ENCODE data around the gene TSPAN15. TPM values are rescaled to one million over a fixed set of nuclear protein-coding genes. Genes with fewer than 3 reads are reported as not detected.

TSPAN15 gene
- total RNA-seq, 2 experiments from 2014 or later = 0.58 to 1.2 TPM

DNA sequence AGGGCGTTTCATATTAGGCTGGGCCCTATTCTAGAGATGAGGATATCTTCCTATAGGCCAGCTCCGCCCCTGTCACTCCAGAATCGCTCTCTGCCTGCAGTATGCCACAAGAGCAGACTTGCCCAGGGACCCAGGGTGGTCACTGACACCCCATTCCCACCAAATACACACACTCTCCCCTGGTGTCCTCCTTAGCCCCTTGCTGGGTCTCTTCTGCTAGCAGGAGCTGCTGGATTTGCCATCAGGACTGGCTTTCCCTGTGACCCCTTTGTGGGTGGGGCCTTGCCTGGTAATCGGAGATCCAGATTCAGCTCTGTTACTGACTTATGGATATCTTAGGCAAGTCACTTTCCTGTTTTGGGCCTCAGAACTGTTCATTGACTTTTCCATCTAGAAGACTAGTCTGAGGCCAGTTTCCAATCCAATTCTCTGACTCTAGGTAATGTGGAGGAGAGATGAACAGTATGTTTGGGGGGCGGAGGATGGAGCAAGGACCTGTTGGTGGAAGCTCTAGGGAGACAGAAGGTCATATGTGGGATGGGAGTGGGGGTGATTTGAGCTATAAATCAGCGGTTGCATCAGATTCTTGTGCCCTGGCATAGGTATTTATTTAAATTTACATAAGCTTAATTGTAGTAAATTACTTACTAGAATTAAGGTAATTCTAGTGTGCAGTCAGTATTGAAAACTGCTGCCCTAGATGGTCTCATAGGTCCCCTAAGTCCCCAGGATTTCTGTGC is 1.6 kb downstream of the TSPAN15 start:
- intact Hi-C loops (cut with micrococcal nuclease) = no loop called here
- ChIA-PET POLR2A (interaction anchor here (0.9 to 1.2 kb wide), 3 partner anchors 10 to 13 kb away, joined by 3 to 4 read pairs (median 4); no protein-coding TSS in a partner anchor), CTCF (interaction anchor here (0.6 kb wide), 1 partner anchor 176 kb away, joined by 3 read pairs; no protein-coding TSS in a partner anchor)
- H3K4me1 Mint-ChIP-seq (ENCODE audit: low read depth) = peaks cover 16% of the 10 kb centered on the region
- DNase-seq (no peak), ATAC-seq (no peak)
- H3K4me3 Mint-ChIP-seq = peak overlapping the region; percentile 40
- H3K27me3 Mint-ChIP-seq = peaks cover 2% of the 10 kb centered on the region
- H3K9me3 Mint-ChIP-seq = no peaks in the 10 kb centered on the region
- no peak overlapping the region for H3K27ac Mint-ChIP-seq
- H3K36me3 Mint-ChIP-seq (ENCODE audit: low read depth) = no peaks in the 10 kb centered on the region
- TF ChIP-seq, protein P1, sequence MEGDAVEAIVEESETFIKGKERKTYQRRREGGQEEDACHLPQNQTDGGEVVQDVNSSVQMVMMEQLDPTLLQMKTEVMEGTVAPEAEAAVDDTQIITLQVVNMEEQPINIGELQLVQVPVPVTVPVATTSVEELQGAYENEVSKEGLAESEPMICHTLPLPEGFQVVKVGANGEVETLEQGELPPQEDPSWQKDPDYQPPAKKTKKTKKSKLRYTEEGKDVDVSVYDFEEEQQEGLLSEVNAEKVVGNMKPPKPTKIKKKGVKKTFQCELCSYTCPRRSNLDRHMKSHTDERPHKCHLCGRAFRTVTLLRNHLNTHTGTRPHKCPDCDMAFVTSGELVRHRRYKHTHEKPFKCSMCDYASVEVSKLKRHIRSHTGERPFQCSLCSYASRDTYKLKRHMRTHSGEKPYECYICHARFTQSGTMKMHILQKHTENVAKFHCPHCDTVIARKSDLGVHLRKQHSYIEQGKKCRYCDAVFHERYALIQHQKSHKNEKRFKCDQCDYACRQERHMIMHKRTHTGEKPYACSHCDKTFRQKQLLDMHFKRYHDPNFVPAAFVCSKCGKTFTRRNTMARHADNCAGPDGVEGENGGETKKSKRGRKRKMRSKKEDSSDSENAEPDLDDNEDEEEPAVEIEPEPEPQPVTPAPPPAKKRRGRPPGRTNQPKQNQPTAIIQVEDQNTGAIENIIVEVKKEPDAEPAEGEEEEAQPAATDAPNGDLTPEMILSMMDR (IDR thresholded peaks at IDR 0.05) = no peak

GRCh38 chr10:69453795-69454194 is 2.5 kb downstream of the TSPAN15 start:
- Mint-ChIP-seq H3K27me3 (peaks cover 2% of the 10 kb centered on the region), H3K4me3 (no peak overlapping the region), H3K27ac (no peak overlapping the region), H3K9me3 (no peaks in the 10 kb centered on the region), H3K4me1 (ENCODE audit: low read depth) (peaks cover 16% of the 10 kb centered on the region), H3K36me3 (ENCODE audit: low read depth) (no peaks in the 10 kb centered on the region)
- ATAC-seq (no peak), DNase-seq (no peak)
- intact Hi-C loops (cut with micrococcal nuclease) = no loop called here
- CTCF ChIA-PET = interaction anchor here (1.1 kb wide), 1 partner anchor 21 kb away, joined by 3 read pairs; no protein-coding TSS in a partner anchor
- TF ChIP-seq, protein P1 (IDR thresholded peaks at IDR 0.05) = no peak
- POLR2A ChIA-PET = no interaction called here

- ChIA-PET POLR2A (no interaction called here), CTCF (interaction anchor here (1.0 kb wide), 1 partner anchor 28 kb away, joined by 3 read pairs; no protein-coding TSS in a partner anchor)
- Mint-ChIP-seq H3K27ac (no peak overlapping the region), H3K36me3 (ENCODE audit: low read depth) (no peaks in the 10 kb centered on the region), H3K9me3 (no peaks in the 10 kb centered on the region), H3K4me1 (ENCODE audit: low read depth) (peaks cover 16% of the 10 kb centered on the region), H3K4me3 (no peak overlapping the region), H3K27me3 (peaks cover 2% of the 10 kb centered on the region)
- DNase-seq (no peak), ATAC-seq (no peak)
- intact Hi-C loops (cut with micrococcal nuclease) = loop anchor here (5.0 kb wide), 1 partner anchor 52 kb away; no protein-coding TSS in a partner anchor
- TF ChIP-seq, protein P1 (IDR thresholded peaks at IDR 0.05) = no peak
Measured at GRCh38 chr10:69455006-69455763, 3.9 kb downstream of the TSPAN15 start.

- H3K4me3 Mint-ChIP-seq = no peak overlapping the region
- H3K9me3 Mint-ChIP-seq = no peaks in the 10 kb centered on the region
- TF ChIP-seq, protein P1 (IDR thresholded peaks at IDR 0.05) = no peak
- peaks cover 2% of the 10 kb centered on the region for H3K27me3 Mint-ChIP-seq
- POLR2A ChIA-PET = no interaction called here
- no peak overlapping the region for H3K27ac Mint-ChIP-seq
- intact Hi-C loops (cut with micrococcal nuclease) = loop anchor here (5.0 kb wide), 1 partner anchor 50 kb away; no protein-coding TSS in a partner anchor
- H3K4me1 Mint-ChIP-seq (ENCODE audit: low read depth) = peaks cover 10% of the 10 kb centered on the region
- ATAC-seq (no peak), DNase-seq (peak; percentile 16)
- no peaks in the 10 kb centered on the region for H3K36me3 Mint-ChIP-seq (ENCODE audit: low read depth)
- CTCF ChIA-PET = interaction anchor here (1.5 kb wide), 1 partner anchor 58 kb away, joined by 3 read pairs; no protein-coding TSS in a partner anchor
Measured at GRCh38 chr10:69456880-69457693, 5.8 kb downstream of the TSPAN15 start.
